Tibial artery (tissue), 4 donors: ENCODE measurements around the gene ZNF331.

Source experiments
- DNase-seq, 2 donors: peaks; one replicate each; pipeline ENCODE4 v3.0.0-alpha.2; 2019
- H3K27ac ChIP-seq, 2 donors: fragments of 200-600 bp; sonication (generic) in 1 of 2; 1 replicate in 1 of 2; 2 replicates in 1 of 2; pipeline ENCODE4 v1.5.1; 2018 to 2019; ENCODE audit warnings: mild to moderate bottlenecking in 1 of 2
- H3K27me3 ChIP-seq, 2 donors: fragments of 200-600 bp; sonication (generic) in 1 of 2; one replicate each; pipeline versions ENCODE4 v1.5.1 to v1.6.0; 2016 to 2019
- H3K36me3 ChIP-seq, 3 donors: fragments of 200-600 bp; sonication (generic) in 2 of 3; one replicate each; pipeline ENCODE4 v1.5.1; 2016 to 2019; ENCODE audit warnings: mild to moderate bottlenecking in 2 of 3
- H3K4me1 ChIP-seq, 4 donors: fragments of 200-600 bp; sonication (generic) in 2 of 4; 1 replicate in 3 of 4; 2 replicates in 1 of 4; pipeline ENCODE4 v1.5.1; 2016 to 2019
- H3K4me3 ChIP-seq, 2 donors: fragments of 200-600 bp; sonication (generic) in 1 of 2; 1 replicate in 1 of 2; 2 replicates in 1 of 2; pipeline ENCODE4 v1.5.1; 2018 to 2019; ENCODE audit warnings: mild to moderate bottlenecking in 2 of 2
- H3K9me3 ChIP-seq, 3 donors: fragments of 200-600 bp; sonication (generic) in 1 of 3; one replicate each; pipeline ENCODE4 v1.5.1; 2016 to 2019
- CTCF ChIP-seq, 2 experiments: fragments of 200-600 bp in 1 of 2; fragments of 450-650 bp in 1 of 2; IDR thresholded peaks; one replicate each; pipeline ENCODE4 v1.5.1; 2017 to 2019; ENCODE audit warnings: antibody characterized with exemption in 2 of 2, mild to moderate bottlenecking in 1 of 2, moderate library complexity in 1 of 2
- intact Hi-C: fragments of 100-400 bp; cut with DNase I; formaldehyde crosslinking; loops from one replicate; pipeline ENCODE4 v1.15.0; 2023; ENCODE audit warnings: low total_unique reads

ZNF331 gene

GRCh38 chr19:53555352-53555751, 17.4 kb downstream of the ZNF331 start:
- no peak for TF ChIP-seq CTCF (IDR thresholded peaks at IDR 0.05)
- DNase-seq = no peak
- peak overlapping the region; percentile 62 to 68 for H3K4me3 ChIP-seq
- H3K9me3 ChIP-seq = no peaks in the 10 kb centered on the region
- H3K27ac ChIP-seq = peak overlapping the region; percentile 80 to 89
- H3K4me1 ChIP-seq = peaks cover 0 to 8% (median 0%) of the 10 kb centered on the region in 4 donors
- intact Hi-C loops = no loop called here
- no peaks in the 10 kb centered on the region for H3K27me3 ChIP-seq
- peaks cover 6 to 15% (median 15%) of the 10 kb centered on the region in 3 donors for H3K36me3 ChIP-seq

GRCh38 chr19:53571339-53571738, 33.4 kb downstream of the ZNF331 start:
- intact Hi-C loops = no loop called here
- Histone ChIP-seq H3K4me3 (no peak overlapping the region), H3K27ac (no peak overlapping the region), H3K27me3 (no peaks in the 10 kb centered on the region), H3K36me3 (peaks cover 62 to 74% (median 64%) of the 10 kb centered on the region in 3 donors), H3K9me3 (peaks cover 0 to 9% (median 8%) of the 10 kb centered on the region in 3 donors), H3K4me1 (no peaks in the 10 kb centered on the region)
- DNase-seq = no peak
- TF ChIP-seq CTCF (IDR thresholded peaks at IDR 0.05) = no peak

- intact Hi-C loops = no loop called here
- Histone ChIP-seq H3K36me3 (peaks cover 71 to 78% (median 72%) of the 10 kb centered on the region in 3 donors), H3K4me3 (no peak overlapping the region), H3K27me3 (no peaks in the 10 kb centered on the region), H3K9me3 (peaks cover 5 to 55% (median 26%) of the 10 kb centered on the region in 3 donors), H3K27ac (no peak overlapping the region), H3K4me1 (no peaks in the 10 kb centered on the region)
- TF ChIP-seq CTCF (IDR thresholded peaks at IDR 0.05) = no peak
- peak in 1 of 2 donors; percentile 12 for DNase-seq
Observed at GRCh38 chr19:53576941-53577653, 39.2 kb downstream of the ZNF331 start.

GRCh38 chr19:53577968-53578367, 40.0 kb downstream of the ZNF331 start:
- H3K36me3 ChIP-seq = peaks cover 62 to 69% (median 65%) of the 10 kb centered on the region in 3 donors
- peaks cover 5 to 60% (median 26%) of the 10 kb centered on the region in 3 donors for H3K9me3 ChIP-seq
- DNase-seq = peak in 1 of 2 donors; percentile 44
- H3K27me3 ChIP-seq = no peaks in the 10 kb centered on the region
- intact Hi-C loops = no loop called here
- H3K27ac ChIP-seq = no peak overlapping the region
- no peak overlapping the region for H3K4me3 ChIP-seq
- no peaks in the 10 kb centered on the region for H3K4me1 ChIP-seq
- TF ChIP-seq CTCF (IDR thresholded peaks at IDR 0.05) = no peak

GRCh38 chr19:53579518-53579917, 41.6 kb downstream of the ZNF331 start:
- no peak for DNase-seq
- TF ChIP-seq CTCF (IDR thresholded peaks at IDR 0.05) = no peak
- Histone ChIP-seq H3K4me1 (no peaks in the 10 kb centered on the region), H3K27ac (no peak overlapping the region), H3K4me3 (no peak overlapping the region), H3K9me3 (peaks cover 5 to 61% (median 26%) of the 10 kb centered on the region in 3 donors), H3K27me3 (no peaks in the 10 kb centered on the region), H3K36me3 (peaks cover 47 to 54% (median 50%) of the 10 kb centered on the region in 3 donors)
- intact Hi-C loops = no loop called here
